Fibroblast of lung (primary cell): Measurements from ENCODE around the gene BCL2L13.

Experiments used
- CTCF ChIP-seq, 2 donors: IDR thresholded peaks in 1 of 2; conservative IDR thresholded peaks in 1 of 2; 1 replicate in 1 of 2; 2 replicates in 1 of 2; pipeline ENCODE4 v1.5.1; 2011 to 2012; ENCODE audit warnings: low read length in 2 of 2, control low read depth in 1 of 2, inconsistent platforms in 1 of 2, low read depth in 1 of 2, mild to moderate bottlenecking in 1 of 2
- EZH2 ChIP-seq: IDR thresholded peaks from 2 replicates; pipeline ENCODE4 v1.5.1; 2012; ENCODE audit warnings: low read length, control low read depth, mild to moderate bottlenecking; ENCODE audit errors: missing control alignments

- TF ChIP-seq EZH2 (no peak), CTCF (conservative IDR thresholded peaks at IDR 0.05 in 1 of 2, IDR thresholded peaks at IDR 0.05 in 1 of 2; ENCODE audit: low read depth in 1 of 2, low read length in 2 of 2) (no peak)
Measured at GRCh38 chr22:17725500-17725796, 86.9 kb downstream of the BCL2L13 start.
